Mesodermal cell (in vitro differentiated cells): ENCODE measurements around the gene CHN1.
A peak's percentile ranks its signal among the peaks of the same experiment; 100 is the strongest.

Experiments used
- H3K27ac ChIP-seq: 2 replicates; pipeline ENCODE4 v1.7.0; 2013; ENCODE audit warnings: mild to moderate bottlenecking, low read depth, low read length, moderate library complexity; ENCODE audit not compliant: severe bottlenecking
- H3K36me3 ChIP-seq: 2 replicates; pipeline ENCODE4 v1.7.1; 2013; ENCODE audit warnings: mild to moderate bottlenecking, low read length, moderate library complexity; ENCODE audit not compliant: control insufficient read depth, insufficient read depth
- H3K4me1 ChIP-seq: one replicate; pipeline ENCODE4 v1.7.1; 2013; ENCODE audit warnings: mild to moderate bottlenecking, low read length; ENCODE audit not compliant: insufficient read depth, control insufficient read depth, poor library complexity, severe bottlenecking
- H3K4me3 ChIP-seq: 2 replicates; pipeline ENCODE4 v1.7.0; 2013; ENCODE audit warnings: low read length, control low read depth, mild to moderate bottlenecking; ENCODE audit not compliant: insufficient read depth, poor library complexity, severe bottlenecking; ENCODE audit errors: extremely low read depth
- H3K9me3 ChIP-seq: 2 replicates; pipeline ENCODE4 v1.7.1; 2013; ENCODE audit warnings: mild to moderate bottlenecking, low read length, moderate library complexity; ENCODE audit not compliant: control insufficient read depth
- WGBS, 2 experiments: methylation state at CpG; one replicate each; pipeline ENCODE4 v1.1.5; 2013; ENCODE audit warnings: missing lambda C conversion rate in 2 of 2; ENCODE audit not compliant: insufficient coverage in 2 of 2; 5-methylcytosine and 5-hydroxymethylcytosine counted together

Gene CHN1

GRCh38 chr2:175011505-175011904 lies 6.3 kb upstream of the CHN1 start:
- H3K27ac ChIP-seq = no peak overlapping the region
- H3K36me3 ChIP-seq = no peaks in the 10 kb centered on the region
- no peaks in the 10 kb centered on the region for H3K9me3 ChIP-seq
- WGBS, 2 experiments = 88 to 91% methylated on average over 1 of the region's 1 CpG
- H3K4me1 ChIP-seq = no peaks in the 10 kb centered on the region
- H3K4me3 ChIP-seq = no peak overlapping the region

GRCh38 chr2:175010848-175011254 lies 5.7 kb upstream of the CHN1 start:
- Histone ChIP-seq H3K27ac (no peak overlapping the region), H3K9me3 (no peaks in the 10 kb centered on the region), H3K4me1 (no peaks in the 10 kb centered on the region), H3K36me3 (no peaks in the 10 kb centered on the region), H3K4me3 (no peak overlapping the region)
- no CpG with 5 or more reads among the region's 1 CpG for WGBS, 2 experiments

GRCh38 chr2:175009917-175010621 lies 4.9 kb upstream of the CHN1 start:
- H3K9me3 ChIP-seq = no peaks in the 10 kb centered on the region
- no peak overlapping the region for H3K27ac ChIP-seq
- H3K4me3 ChIP-seq = no peak overlapping the region
- WGBS, 2 experiments = 100% methylated on average over 2 of the region's 3 CpGs; no CpG with 5 or more reads in 1 of the 2 experiments
- H3K4me1 ChIP-seq = no peaks in the 10 kb centered on the region
- no peaks in the 10 kb centered on the region for H3K36me3 ChIP-seq

GRCh38 chr2:175008801-175009495 lies 3.8 kb upstream of the CHN1 start:
- no peak overlapping the region for H3K27ac ChIP-seq
- no peaks in the 10 kb centered on the region for H3K9me3 ChIP-seq
- 60 to 64% methylated on average over 1 to 2 of the region's 3 CpGs for WGBS, 2 experiments
- no peaks in the 10 kb centered on the region for H3K4me1 ChIP-seq
- H3K4me3 ChIP-seq = no peak overlapping the region
- no peaks in the 10 kb centered on the region for H3K36me3 ChIP-seq

- Histone ChIP-seq H3K36me3 (no peaks in the 10 kb centered on the region), H3K4me1 (peaks cover 7% of the 10 kb centered on the region), H3K4me3 (no peak overlapping the region), H3K27ac (no peak overlapping the region), H3K9me3 (no peaks in the 10 kb centered on the region)
- 100% methylated on average over 1 of the region's 4 CpGs for WGBS, 2 experiments
Measured at GRCh38 chr2:175008009-175008408, 2.8 kb upstream of the CHN1 start.

GRCh38 chr2:175007510-175007909 lies 2.3 kb upstream of the CHN1 start:
- Histone ChIP-seq H3K9me3 (no peaks in the 10 kb centered on the region), H3K4me1 (peaks cover 9% of the 10 kb centered on the region), H3K4me3 (no peak overlapping the region), H3K36me3 (no peaks in the 10 kb centered on the region), H3K27ac (no peak overlapping the region)
- WGBS, 2 experiments = 17 to 40% methylated on average over 1 of the region's 3 CpGs

- no peaks in the 10 kb centered on the region for H3K36me3 ChIP-seq
- H3K4me3 ChIP-seq = no peak overlapping the region
- no CpG with 5 or more reads among the region's 2 CpGs for WGBS, 2 experiments
- peaks cover 9% of the 10 kb centered on the region for H3K4me1 ChIP-seq
- no peaks in the 10 kb centered on the region for H3K9me3 ChIP-seq
- no peak overlapping the region for H3K27ac ChIP-seq
Measured at GRCh38 chr2:175006281-175006680, 1.1 kb upstream of the CHN1 start.

- Histone ChIP-seq H3K4me1 (peaks cover 9% of the 10 kb centered on the region), H3K27ac (peak overlapping the region; percentile 80), H3K9me3 (no peaks in the 10 kb centered on the region), H3K36me3 (no peaks in the 10 kb centered on the region), H3K4me3 (peak overlapping the region; percentile 81)
- 0 to 28% methylated on average over 2 to 8 of the region's 9 CpGs for WGBS, 2 experiments
Measured at GRCh38 chr2:175005733-175006264, 618 bp upstream of the CHN1 start.

GRCh38 chr2:175004730-175004979 lies 526 bp downstream of the CHN1 start:
- Histone ChIP-seq H3K4me3 (peak overlapping the region; percentile 81), H3K36me3 (no peaks in the 10 kb centered on the region), H3K27ac (peak overlapping the region; percentile 80), H3K9me3 (no peaks in the 10 kb centered on the region), H3K4me1 (peaks cover 9% of the 10 kb centered on the region)
- WGBS, 2 experiments = 0% methylated on average over 10 to 15 of the region's 32 CpGs

- peaks cover 9% of the 10 kb centered on the region for H3K4me1 ChIP-seq
- H3K9me3 ChIP-seq = no peaks in the 10 kb centered on the region
- 1 to 3% methylated on average over 6 to 10 of the region's 16 CpGs for WGBS, 2 experiments
- H3K27ac ChIP-seq = peak overlapping the region; percentile 71
- no peaks in the 10 kb centered on the region for H3K36me3 ChIP-seq
- peak overlapping the region; percentile 81 for H3K4me3 ChIP-seq
Measured at GRCh38 chr2:175003875-175004729, 1.1 kb downstream of the CHN1 start.
